OCI-LY1 (cell line): ENCODE measurements around the gene CCDC78.

Experiments used
- H2AFZ ChIP-seq: fragments of 200-600 bp; sonication (generic), shearing (Covaris generic); 2 replicates; pipeline ENCODE4 v1.6.0; 2014; ENCODE audit warnings: antibody characterized with exemption, mild to moderate bottlenecking, low read length
- H3F3A ChIP-seq: fragments of 200-600 bp; sonication (generic), shearing (Covaris generic); 2 replicates; pipeline ENCODE4 v1.6.0; 2014; ENCODE audit warnings: mild to moderate bottlenecking, antibody characterized with exemption, low read length, moderate library complexity; ENCODE audit not compliant: insufficient read depth
- H3K27ac ChIP-seq: fragments of 200-600 bp; sonication (generic); 2 replicates; pipeline ENCODE4 v1.5.1; 2014; ENCODE audit warnings: low read length, mixed run types, mild to moderate bottlenecking, low read depth; ENCODE audit not compliant: poor library complexity, severe bottlenecking
- H3K27me3 ChIP-seq: fragments of 200-600 bp; sonication (generic); 2 replicates; pipeline ENCODE4 v1.6.0; 2014; ENCODE audit warnings: antibody characterized with exemption, mild to moderate bottlenecking, low read length, moderate library complexity; ENCODE audit not compliant: insufficient read depth
- H3K36me3 ChIP-seq: fragments of 200-600 bp; sonication (generic); 2 replicates; pipeline ENCODE4 v1.6.1; 2014; ENCODE audit warnings: mild to moderate bottlenecking, antibody characterized with exemption, low read length, moderate library complexity, mixed read lengths; ENCODE audit not compliant: insufficient read depth
- H3K4me1 ChIP-seq: fragments of 200-600 bp; sonication (generic); 2 replicates; pipeline ENCODE4 v1.5.1; 2014; ENCODE audit warnings: mild to moderate bottlenecking, low read length, moderate library complexity; ENCODE audit not compliant: insufficient read depth, severe bottlenecking
- H3K4me2 ChIP-seq: fragments of 200-600 bp; sonication (generic), shearing (Covaris generic); 2 replicates; pipeline ENCODE4 v1.6.1; 2014; ENCODE audit warnings: low read length
- H3K4me3 ChIP-seq: fragments of 200-600 bp; sonication (generic); 2 replicates; pipeline ENCODE4 v1.5.1; 2014; ENCODE audit warnings: low read length, low read depth, mild to moderate bottlenecking, mixed read lengths; ENCODE audit not compliant: poor library complexity, severe bottlenecking
- H3K79me2 ChIP-seq: fragments of 200-600 bp; shearing (Covaris generic); 2 replicates; pipeline ENCODE4 v1.6.1; 2016; ENCODE audit warnings: mixed run types, low read length, mixed read lengths; ENCODE audit not compliant: insufficient read depth
- H3K9ac ChIP-seq: fragments of 200-600 bp; sonication (generic), shearing (Covaris generic); 2 replicates; pipeline ENCODE4 v1.6.1; 2014; ENCODE audit warnings: mild to moderate bottlenecking, low read length, mixed read lengths
- H3K9me2 ChIP-seq: fragments of 200-600 bp; sonication (generic), shearing (Covaris generic); 2 replicates; pipeline ENCODE4 v1.6.1; 2014; ENCODE audit warnings: low read depth, mild to moderate bottlenecking, low read length, mixed read lengths
- H3K9me3 ChIP-seq: fragments of 200-600 bp; shearing (Covaris generic); 2 replicates; pipeline ENCODE4 v1.6.1; 2014; ENCODE audit warnings: low read length, mixed read lengths
- H4K20me1 ChIP-seq: fragments of 200-600 bp; sonication (generic), shearing (Covaris generic); 2 replicates; pipeline ENCODE4 v1.6.0; 2016; ENCODE audit warnings: mild to moderate bottlenecking, low read length; ENCODE audit not compliant: insufficient read depth
- EZH2 ChIP-seq: fragments of 200-600 bp; sonication (generic), shearing (Covaris generic); IDR thresholded peaks from 2 replicates; pipeline ENCODE4 v1.8.0; 2017; ENCODE audit warnings: borderline replicate concordance, mixed run types, mild to moderate bottlenecking, antibody characterized with exemption, low read length, moderate library complexity, mixed read lengths
- TF ChIP-seq, protein P1 (sequence below): fragments of 200-600 bp; sonication (generic), shearing (Covaris generic); IDR thresholded peaks from 2 replicates; pipeline ENCODE4 v1.5.1; 2017; ENCODE audit warnings: mild to moderate bottlenecking, antibody characterized with exemption, low read length, moderate library complexity, mixed read lengths

CCDC78 gene

GRCh38 chr16:704047-704446 lies 22.2 kb downstream of the CCDC78 start:
- Histone ChIP-seq H4K20me1 (no peaks in the 10 kb centered on the region), H3K36me3 (no peaks in the 10 kb centered on the region), H3K9me3 (no peaks in the 10 kb centered on the region), H3K79me2 (no peaks in the 10 kb centered on the region), H3K4me3 (no peak overlapping the region), H2AFZ (no peak overlapping the region), H3K4me1 (no peaks in the 10 kb centered on the region), H3K4me2 (no peak overlapping the region), H3F3A (no peaks in the 10 kb centered on the region), H3K9ac (no peak overlapping the region), H3K9me2 (no peaks in the 10 kb centered on the region), H3K27me3 (0 out of 2 replicates have a peak, but pooled peaks cover 3% of the 10 kb centered on the region), H3K27ac (no peak overlapping the region)
- TF ChIP-seq EZH2, result no peak
- TF ChIP-seq, protein P1, sequence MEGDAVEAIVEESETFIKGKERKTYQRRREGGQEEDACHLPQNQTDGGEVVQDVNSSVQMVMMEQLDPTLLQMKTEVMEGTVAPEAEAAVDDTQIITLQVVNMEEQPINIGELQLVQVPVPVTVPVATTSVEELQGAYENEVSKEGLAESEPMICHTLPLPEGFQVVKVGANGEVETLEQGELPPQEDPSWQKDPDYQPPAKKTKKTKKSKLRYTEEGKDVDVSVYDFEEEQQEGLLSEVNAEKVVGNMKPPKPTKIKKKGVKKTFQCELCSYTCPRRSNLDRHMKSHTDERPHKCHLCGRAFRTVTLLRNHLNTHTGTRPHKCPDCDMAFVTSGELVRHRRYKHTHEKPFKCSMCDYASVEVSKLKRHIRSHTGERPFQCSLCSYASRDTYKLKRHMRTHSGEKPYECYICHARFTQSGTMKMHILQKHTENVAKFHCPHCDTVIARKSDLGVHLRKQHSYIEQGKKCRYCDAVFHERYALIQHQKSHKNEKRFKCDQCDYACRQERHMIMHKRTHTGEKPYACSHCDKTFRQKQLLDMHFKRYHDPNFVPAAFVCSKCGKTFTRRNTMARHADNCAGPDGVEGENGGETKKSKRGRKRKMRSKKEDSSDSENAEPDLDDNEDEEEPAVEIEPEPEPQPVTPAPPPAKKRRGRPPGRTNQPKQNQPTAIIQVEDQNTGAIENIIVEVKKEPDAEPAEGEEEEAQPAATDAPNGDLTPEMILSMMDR, result no peak

- Histone ChIP-seq H3K36me3 (no peaks in the 10 kb centered on the region), H3K27ac (no peak overlapping the region), H3K27me3 (no peaks in the 10 kb centered on the region), H3K4me2 (no peak overlapping the region), H3K79me2 (no peaks in the 10 kb centered on the region), H3K9me2 (no peaks in the 10 kb centered on the region), H3F3A (no peaks in the 10 kb centered on the region), H3K4me3 (no peak overlapping the region), H4K20me1 (no peaks in the 10 kb centered on the region), H3K9ac (no peak overlapping the region), H2AFZ (no peak overlapping the region), H3K4me1 (no peaks in the 10 kb centered on the region), H3K9me3 (no peaks in the 10 kb centered on the region)
- no peak for TF ChIP-seq EZH2
- TF ChIP-seq, protein P1, result no peak
These were observed 22.8 kb downstream of the CCDC78 start for GRCh38 chr16:703406-703805.

DNA sequence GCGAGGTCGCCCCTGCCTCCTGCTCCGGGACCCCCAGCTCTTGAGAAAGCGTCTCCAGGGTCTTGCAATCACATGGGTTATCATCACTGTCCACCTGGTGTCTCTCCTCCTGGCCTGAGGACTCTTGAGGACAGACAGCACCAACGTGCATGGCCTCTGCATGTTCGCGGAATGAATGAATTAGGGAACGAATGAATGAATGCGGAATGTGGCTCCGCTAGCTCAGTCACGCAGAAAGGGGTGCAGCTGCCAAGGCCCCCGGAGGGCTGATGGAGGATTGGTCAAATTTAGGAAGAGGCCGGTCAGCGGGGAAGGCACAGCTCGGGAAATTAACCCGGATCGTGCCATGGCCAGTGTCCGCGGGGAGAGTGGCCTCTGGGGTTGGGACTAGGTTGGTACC lies 23.9 kb downstream of the CCDC78 start:
- H2AFZ ChIP-seq, result no peak overlapping the region
- no peaks in the 10 kb centered on the region for H3K79me2 ChIP-seq
- no peaks in the 10 kb centered on the region for H3K9me3 ChIP-seq
- H3K4me2 ChIP-seq, result no peak overlapping the region
- no peaks in the 10 kb centered on the region for H3K27me3 ChIP-seq
- TF ChIP-seq EZH2, result no peak
- TF ChIP-seq, protein P1, result no peak
- H3K9ac ChIP-seq, result no peak overlapping the region
- no peaks in the 10 kb centered on the region for H3K36me3 ChIP-seq
- no peaks in the 10 kb centered on the region for H3K4me1 ChIP-seq
- H3F3A ChIP-seq, result no peaks in the 10 kb centered on the region
- no peak overlapping the region for H3K27ac ChIP-seq
- H3K9me2 ChIP-seq, result no peaks in the 10 kb centered on the region
- H4K20me1 ChIP-seq, result no peaks in the 10 kb centered on the region
- H3K4me3 ChIP-seq, result no peak overlapping the region
